ENCODE measurements around the gene RNH1.

The RNH1 gene

DNA sequence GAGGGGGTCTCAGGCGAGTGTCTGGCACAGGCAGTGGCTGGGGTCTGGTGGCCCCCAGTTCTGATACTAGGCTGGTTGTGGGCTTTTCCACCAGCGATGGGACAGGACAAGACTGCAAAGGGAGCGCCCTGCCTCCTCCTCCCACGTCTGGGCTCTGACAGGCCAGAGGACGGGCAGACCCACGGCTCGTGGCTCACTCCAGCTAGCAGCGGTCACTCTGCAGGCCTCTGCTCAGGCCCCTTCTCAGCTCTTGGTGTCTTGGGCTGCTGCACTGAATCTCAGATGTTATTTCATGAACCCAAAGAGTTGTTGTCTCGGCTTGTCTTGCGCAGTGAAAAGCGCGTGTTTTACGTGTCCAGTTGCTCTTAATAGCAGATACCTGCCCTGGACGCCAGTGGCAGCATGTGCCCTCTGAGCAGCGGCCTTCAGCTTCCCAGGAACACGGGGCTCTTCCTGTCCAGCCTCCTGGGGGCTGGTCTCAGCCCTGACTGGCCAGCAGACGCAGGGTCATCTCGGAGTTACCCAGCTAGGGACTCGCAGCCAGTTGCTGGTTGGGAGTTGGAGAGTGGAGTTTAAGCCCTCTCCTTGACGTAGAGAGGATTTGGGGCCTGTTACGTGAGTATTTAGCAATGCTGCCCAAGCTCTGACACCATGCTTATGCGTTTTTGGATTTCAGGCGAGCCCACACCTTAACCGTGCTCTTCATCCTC is 47.4 kb downstream of the RNH1 start:
- no peak for DNase-seq (ENCODE audit: low spot score)

DNA sequence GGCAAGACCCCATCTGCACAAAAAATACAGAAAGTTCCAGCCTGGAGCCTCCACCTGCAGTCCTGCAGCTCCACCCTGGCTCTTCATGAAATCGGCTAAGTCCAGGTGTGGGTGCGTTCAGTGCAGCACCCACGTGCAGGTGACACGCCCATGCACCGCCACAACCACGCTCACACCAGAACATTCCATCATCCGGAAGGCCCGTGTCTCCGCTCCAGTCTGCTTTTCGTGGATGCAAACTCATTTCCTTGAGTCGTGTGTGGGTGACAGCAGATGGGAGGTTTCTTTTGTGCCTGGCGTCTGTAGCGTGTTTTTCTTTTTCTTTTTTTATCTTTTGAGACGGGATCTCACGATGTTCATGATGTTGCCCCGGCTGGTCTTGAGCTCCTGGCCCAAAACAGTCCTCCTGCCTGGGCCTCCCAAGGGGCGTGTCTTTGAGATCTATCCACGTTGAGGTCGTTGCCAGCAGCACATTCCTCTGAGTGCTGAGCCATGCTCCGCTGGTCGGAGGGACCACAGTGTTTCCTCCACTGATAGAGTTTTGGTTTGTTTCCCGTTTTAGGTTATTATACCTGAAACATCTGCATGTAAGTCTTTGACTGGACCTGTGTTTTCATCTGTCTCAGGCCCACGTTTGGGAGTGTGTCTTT is 49.8 kb downstream of the RNH1 start:
- no peak for DNase-seq (ENCODE audit: low spot score)

DNA sequence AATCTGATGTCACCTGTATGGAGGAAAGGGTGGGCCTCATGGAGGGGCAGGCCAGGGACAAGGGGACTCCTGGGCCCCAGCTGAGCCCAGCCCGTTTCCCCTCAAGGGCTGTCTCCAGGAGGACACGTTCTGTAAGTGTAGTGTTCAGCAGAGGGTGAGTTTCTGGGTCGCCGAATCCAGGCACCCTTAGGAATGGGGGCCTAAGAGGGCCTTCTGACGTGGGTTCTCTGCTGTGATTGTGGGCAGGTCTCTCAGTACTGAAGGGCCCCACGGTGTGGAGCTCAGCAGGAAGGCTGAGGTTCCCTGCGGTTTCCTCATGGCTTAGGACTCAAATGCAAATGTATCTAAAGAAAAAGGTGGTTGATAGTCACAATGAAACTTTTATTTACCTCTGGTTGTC is 50.5 kb downstream of the RNH1 start:
- DNase-seq (ENCODE audit: low spot score), result no peak

DNA sequence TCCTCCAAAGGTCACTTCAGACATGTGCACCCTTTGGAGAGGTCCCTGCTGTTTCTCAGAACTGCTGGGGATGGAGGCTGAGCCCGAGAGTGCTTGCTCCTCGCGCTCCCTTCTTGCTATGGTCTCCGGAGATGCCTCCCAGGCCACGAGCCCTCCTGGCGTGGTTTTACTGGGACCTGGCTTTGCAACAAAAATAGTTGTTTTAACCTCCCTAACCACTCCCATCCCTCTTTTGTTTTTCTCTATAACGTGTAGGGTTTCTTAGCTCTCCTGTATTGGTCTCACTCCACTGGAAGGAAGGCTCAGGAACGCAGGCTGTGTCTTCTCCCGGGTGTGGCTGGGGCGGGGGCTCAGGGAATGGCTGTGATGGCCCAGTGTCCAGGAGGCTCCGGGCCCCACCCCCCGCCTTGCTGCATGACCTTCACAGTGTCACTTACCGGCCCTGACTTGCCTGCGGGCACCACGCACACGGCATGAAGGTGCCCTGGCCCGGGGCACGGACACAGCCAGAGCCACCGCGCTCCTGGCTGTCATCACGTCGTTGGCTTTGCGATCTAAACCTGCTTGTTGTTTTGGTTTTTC is 51.4 kb downstream of the RNH1 start:
- no peak for DNase-seq (ENCODE audit: low spot score)

DNA sequence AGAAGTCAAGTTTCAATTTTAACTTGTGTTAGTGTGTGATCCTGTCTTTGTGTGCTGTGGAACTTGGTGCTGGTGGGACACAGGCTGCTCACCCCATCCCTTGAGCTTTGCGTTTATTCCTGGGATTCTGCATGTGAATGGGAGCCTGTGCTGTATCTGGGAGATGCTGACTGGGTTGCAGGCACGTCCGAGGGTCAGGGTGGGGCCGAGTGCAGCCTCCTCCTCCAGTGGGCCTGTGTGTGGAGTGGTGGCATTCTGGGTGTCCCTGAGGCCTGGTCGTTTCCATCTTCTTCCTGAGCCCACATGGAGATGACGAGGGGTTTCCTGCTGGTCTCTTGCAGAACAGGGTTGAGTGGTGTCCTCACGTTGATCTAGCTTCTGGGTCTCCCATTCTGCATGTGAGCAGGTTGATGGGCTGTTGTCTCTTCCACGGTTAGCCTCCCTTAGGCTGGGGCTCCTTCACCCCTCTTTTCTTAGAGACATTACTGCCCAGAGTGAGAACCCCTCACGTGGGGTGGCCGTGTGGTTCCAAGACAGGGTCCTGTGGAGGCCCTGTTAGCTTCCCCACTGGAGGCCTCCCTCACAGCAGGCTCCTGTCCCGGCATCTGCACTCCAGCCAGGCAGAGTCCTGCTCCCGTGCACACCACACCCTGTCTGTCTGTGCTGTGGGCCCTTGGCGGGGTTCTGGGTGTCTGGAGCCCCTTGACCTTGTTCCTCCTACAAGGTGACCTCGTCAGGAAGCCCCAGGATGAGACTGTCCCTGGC is 52.1 kb downstream of the RNH1 start:
- no peak for DNase-seq (ENCODE audit: low spot score)

DNA sequence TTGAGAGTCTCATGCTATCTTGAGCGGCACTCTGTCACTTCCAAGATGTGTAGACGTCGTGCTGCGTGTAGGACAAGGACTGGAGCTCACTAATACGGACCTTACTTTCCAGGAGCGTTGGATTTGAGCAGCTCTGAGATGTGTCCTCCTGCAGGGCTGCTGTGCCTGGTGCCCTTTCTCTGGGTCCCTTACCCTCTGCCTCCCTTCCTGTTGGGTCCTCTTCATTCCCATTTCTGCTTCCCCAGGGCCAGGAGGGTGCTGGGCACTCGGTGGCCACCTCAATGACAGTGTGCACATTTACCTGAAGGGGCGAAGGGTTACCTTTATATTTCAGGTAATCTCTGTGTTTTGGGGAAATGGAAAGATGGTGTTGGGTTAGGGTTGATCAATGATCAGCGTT is 53.0 kb downstream of the RNH1 start:
- no peak for DNase-seq (ENCODE audit: low spot score)

DNA sequence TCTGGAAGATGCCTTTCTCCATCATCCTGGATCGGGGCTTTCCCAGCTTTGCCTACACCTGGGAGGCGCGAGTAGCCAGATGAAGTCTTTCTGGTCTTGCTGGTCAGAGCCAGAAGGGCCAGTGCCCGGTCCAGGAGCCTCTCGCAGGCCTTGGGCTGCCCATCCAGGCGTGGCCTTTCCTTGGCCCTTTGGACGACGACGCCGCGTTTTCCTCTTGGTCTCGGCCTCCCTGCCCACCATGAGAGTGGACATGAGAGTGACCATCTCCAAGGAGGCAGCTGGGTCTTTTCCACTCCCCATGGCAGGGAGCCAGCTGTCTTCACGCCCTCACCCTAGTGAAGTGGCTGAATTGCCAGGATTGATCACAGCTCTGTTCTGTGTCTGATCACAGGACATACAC is 53.5 kb downstream of the RNH1 start:
- no peak for DNase-seq (ENCODE audit: low spot score)

DNA sequence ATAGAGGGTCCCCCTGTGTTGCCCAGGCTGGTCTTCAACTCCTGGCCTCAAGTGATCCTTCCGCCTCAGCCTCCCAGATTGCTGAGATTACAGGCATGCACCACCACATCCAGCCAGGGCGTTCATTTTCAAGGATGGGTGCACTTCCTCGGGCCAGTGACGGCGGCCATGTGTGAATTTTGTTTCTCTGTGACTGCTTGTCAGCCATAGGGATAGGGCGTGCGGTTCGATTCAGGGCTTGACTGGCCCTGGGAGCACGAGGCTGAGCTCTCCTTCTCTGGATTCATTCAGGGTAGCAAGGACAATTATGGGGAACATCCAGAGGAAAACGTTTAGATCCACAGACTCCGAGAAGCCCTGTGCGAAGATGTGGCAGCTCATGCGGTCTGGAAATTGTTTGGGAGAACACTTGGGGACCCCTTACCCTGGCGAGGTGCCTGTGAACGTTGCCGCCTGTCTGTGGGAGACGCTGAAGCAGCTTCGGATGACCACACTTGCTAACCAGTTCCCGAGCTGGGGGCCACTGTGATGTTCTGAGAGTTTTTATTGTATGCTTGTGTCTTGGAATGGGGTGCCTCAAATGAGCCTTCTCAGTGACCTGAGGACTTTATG is 54.0 kb downstream of the RNH1 start:
- DNase-seq (ENCODE audit: low spot score), result no peak

DNA sequence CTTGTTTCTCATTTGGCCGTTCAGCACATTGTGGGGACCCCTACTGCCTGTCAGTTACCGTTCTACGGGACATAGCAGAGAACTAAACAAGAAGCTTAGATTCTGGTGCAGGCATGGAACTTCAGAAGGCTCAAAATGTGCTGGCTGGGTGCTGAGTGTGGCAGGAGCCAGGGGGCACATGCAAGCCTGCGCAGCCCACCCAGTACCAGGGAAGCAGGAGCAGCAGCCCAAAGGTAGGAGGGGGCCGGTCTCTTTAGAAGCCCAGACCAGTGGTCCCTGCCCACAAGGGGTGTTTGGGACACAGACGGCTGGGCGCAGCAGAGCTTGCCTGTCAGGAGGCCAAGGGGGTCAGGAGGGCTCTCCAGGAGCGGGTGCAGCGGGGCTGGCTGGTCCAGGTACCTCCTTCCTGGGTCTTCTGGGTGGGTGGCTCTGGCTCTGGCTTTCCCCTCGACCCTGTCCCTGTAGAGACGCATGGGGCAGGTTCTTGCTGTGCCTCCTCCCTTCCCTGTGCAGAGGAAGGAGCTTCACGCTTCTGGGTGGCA is 54.8 kb downstream of the RNH1 start:
- no peak for DNase-seq (ENCODE audit: low spot score)

DNA sequence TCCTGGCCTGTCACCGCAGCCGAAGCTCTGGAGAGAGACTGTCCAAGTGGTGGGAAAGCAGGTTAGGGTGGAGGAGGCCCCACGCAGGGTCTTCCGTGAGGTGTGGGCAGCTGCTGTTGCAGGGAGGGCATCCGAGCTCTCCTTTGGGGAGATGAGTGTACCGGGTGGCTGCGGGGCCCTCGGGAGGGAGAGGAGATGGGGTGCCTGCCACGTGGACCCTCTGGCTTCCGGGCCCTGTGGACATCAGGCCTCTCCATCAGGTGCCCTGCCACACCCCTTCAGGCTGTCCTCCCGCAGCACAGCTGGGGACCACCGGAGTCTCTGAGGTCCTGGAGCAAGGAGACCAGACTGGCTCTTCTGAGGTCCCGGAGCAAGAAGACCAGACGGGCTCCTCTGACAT is 55.3 kb downstream of the RNH1 start:
- no peak for DNase-seq (ENCODE audit: low spot score)

DNA sequence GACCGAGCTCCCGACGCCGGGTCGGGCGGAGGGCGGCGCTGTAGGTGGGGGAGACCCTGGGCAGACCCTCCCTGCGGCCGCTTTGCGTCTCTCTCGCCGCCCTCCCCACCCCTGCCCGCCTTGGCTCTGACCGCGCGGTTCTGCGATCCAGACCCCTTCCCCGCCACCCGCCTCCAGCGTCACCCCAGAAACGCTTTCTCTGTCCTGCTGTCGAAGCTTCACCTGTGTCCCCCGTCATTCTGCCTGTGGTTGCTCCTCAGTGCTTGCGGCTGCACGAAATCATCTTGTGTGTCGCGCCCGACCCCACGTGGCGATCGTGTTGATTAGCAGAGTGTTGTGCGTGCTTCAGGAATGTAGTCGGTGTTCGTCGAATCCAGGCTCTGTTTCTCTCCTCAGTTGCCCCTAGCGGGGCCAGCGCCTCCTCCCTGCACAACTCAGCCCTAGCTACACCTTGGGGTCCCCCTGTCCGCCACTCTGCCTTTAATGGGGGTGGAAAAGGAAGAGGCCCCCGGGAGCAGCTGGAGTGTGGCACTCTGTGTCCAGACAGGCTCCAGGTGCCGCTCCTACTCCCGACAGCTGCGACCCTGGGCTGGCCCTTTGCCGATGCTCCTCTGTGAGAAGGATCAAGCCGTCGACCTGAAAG is 56.1 kb downstream of the RNH1 start:
- DNase-seq (ENCODE audit: low spot score), result peak; percentile 52

DNA sequence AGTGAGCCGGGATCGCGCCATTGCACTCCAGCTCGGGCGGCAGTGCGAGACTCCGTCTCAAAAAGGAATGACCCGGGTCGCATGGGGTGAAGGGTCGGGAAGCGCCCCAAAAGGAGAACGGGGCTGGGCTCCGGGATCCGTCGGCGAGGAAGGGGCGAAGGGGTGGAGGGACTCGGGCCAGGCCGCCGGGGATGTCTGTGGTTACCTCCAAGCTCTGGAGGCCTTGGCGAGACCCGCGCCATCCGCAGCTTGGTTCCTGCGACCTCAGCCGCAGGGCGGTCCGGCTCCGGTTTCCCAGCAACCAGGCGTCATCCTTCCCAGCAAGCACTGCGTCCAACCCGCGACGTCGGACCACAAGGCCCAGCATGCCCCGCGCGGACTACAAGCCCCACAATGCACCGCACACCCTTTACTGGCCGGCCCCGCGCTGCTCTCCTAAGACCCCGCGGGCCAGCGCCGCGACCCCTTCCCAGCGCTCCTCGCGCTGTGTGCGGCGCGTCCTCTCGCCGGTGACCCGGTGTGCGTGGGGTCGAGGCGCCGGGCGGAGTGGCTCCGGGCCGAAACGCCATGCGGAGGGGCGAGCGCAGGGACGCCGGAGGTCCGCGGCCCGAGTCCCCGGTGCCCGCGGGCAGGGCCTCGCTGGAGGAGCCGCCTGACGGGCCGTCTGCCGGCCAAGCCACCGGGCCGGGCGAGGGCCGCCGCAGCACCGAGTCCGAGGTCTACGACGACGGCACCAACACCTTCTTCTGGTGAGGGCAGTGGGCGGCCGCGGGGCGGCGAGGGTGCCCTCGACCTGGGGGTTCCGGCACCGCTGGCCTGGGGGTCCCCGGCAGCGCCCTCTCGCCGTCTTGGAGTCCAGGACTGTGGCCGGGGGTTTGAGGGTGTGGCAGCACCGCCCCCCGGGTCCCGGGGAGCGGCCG is 56.9 kb downstream of the RNH1 start, which contains the start of gene PTDSS2:
PTDSS2 (plus strand) TSS at position 391 of the 920 bp plus-strand sequence; CDS start at position 568, 177 bp downstream.
- DNase-seq (ENCODE audit: low spot score), result peak; percentile 94

DNA sequence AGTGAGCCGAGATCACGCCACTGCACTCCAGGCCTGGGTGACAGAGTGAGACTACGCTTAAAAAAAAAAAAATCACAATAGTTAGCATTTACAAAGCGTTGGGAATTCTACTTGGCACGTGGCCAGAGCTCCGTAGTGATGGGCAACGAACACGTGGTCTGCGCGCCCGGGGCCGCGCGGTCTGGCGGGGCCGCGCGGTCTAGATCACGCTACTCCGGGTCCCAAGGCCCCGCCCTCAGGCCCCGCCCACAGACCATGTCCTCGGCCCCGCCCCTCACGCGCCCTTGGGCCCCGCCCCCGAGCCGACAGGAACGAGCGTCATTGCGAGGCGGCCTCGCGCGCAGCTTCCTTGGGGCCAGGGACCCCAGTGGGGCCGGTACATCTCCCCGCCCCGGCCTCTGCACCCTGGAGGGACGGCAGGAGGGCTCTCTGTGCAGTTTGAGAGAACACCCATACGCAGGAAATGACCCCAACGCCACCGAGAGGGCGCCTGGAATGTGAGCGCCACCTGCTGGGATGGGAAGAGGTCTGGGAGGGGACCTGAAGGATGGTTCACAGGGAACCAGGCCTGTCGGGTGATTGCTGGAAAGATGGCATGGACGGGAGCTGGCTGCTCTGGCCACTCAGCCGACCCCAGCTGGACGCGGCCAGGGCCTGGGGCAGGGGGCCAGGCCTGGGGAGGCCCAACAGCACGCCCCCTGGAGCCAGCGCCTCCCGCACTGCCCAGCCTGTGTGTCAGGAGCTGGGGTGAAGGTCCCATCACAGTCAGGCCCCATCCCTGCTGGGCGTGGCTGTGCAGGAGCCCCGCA is 58.9 kb downstream of the RNH1 start:
- peak; percentile 94 for DNase-seq (ENCODE audit: low spot score)

DNA sequence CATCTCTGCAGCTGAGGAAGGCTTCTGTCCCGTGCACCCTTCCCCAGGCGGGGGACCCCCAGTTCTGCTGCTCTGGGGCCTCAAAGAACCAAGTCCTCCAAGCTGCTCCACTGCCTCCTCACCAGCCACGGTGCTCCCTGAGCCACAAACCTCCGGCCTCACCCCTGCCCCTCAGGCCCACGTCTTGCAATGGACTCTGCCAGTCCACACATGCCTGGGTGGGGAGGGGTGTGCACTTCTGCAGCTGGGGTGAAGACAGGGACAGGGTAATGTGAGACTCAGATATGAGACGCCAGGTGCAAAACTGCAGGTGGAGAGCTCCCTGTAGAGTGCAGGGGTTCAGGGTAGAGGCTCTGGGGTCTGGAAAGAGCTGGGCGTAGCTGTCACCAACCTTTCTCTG is 60.2 kb downstream of the RNH1 start:
- DNase-seq (ENCODE audit: low spot score), result no peak

DNA sequence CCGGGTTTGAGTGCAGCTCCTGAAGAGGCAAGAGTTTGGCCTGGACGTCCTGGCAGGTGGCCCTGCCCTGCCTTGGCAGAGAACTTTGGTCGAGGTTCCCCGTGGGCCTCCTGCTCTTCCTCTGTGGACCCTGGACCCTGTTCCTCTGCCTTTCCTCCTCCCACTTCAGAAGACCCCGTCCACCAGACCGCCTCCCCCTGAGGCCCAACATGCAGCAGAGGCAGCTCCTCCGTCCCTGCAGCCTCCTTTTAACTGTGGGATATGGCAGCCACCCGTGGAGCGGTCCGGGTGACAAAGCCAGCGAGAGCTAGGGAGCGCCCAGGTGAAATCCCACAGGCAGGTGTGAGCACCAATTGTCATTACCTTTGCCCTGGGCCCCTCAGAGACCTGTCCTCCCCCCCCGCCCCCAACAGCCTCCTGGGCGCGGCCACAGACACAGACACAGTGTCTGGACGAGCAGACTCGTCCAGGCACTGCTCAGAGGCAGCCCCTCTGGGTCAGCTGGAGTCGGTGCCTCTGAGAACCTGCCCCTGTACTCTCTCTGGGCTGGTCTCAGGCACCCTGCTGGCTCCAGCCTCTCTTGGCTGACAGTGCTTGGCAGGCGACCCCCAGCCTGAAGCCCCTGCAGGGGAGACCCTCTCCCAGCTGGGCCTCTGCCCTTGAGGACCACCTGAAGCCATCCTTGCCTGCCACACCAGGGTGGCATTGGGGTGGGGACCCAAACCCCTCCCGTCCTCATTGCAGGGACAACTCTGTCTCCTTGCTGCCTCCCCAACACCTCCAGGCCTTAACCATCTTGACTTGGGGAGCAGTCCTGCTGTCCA is 61.1 kb downstream of the RNH1 start:
- DNase-seq (ENCODE audit: low spot score), result no peak

Data from hematopoietic multipotent progenitor cell treated with erythropoietin and hydrocortisone succinate and interleukin-3 and kit ligand, for 15 days (in vitro differentiated cells).